ENCODE data around the gene TBC1D4.

The TBC1D4 gene

GRCh38 chr13:75393839-75394520, 88.0 kb downstream of the TBC1D4 start:
- in situ Hi-C loops (cut with MboI; ENCODE audit: low sequenced_read_pairs) = no loop called here

DNA sequence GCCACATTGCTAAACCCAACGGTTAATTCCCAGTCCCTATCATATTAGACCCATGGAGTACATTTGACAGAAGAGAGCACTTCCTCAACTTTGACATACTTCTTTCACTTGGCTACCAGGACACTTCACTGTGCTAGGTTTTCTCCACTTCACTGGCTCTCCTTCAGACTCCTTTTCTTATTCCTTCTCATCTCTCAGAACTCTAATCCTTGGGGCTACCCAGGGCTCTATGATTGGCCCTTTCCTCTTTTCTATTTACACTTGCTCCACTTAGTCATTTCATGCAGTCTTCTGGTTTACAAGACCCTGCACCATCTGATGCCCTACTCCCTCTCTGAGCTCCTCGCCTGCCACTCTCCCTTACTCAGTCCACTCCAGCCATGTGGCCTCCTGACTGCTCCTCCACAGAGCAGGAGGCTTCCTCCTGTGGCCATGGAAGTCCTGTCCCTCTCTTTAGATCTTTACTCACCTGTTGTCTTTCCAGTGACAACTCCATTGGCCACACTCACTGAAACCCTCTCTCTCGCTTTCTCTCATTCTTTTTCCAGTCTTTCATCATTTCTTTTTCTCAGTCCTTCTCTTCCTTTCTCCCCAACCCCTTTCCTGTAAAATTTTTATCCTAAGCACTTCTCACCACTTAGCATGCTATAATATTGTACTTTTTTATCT, 90.4 kb downstream of the TBC1D4 start:
- in situ Hi-C loops (cut with MboI; ENCODE audit: low sequenced_read_pairs) = no loop called here

DNA sequence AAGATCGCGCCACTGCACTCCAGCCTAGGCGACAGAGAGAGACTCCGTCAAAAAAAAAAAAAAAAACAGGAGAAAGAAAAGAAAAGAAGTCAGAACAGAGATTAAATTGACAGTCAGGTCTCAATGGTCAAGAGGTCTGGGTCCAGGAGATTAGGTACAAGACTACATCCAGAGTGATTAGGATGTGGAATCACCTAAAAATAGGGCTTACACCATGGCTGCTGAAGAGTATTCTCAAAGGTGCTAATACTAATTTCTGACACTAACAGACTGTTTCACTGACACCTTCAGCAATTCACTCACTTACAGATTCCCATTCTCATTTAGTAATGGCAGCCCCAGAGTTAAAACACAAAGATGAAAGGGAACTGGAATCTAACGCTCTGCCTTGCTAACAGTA, 91.7 kb downstream of the TBC1D4 start:
- in situ Hi-C loops (cut with MboI; ENCODE audit: low sequenced_read_pairs) = no loop called here

DNA sequence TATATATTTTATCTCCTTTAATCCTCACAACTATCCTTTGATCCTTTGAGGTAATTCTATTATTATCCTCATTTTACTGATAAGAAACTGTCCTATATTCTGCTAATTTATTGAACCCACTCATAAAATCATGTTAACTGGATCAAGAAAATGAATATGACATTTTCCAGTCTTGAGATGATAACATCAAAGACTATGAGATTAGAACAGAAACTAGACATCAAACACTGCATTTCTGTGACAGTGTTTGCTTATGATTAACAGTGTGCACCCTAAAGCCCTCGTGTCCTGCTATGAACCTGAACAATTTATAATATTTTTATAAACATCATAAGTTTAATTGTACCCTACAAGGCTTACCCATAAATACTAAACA, 96.3 kb downstream of the TBC1D4 start:
- in situ Hi-C loops (cut with MboI; ENCODE audit: low sequenced_read_pairs) = no loop called here

DNA sequence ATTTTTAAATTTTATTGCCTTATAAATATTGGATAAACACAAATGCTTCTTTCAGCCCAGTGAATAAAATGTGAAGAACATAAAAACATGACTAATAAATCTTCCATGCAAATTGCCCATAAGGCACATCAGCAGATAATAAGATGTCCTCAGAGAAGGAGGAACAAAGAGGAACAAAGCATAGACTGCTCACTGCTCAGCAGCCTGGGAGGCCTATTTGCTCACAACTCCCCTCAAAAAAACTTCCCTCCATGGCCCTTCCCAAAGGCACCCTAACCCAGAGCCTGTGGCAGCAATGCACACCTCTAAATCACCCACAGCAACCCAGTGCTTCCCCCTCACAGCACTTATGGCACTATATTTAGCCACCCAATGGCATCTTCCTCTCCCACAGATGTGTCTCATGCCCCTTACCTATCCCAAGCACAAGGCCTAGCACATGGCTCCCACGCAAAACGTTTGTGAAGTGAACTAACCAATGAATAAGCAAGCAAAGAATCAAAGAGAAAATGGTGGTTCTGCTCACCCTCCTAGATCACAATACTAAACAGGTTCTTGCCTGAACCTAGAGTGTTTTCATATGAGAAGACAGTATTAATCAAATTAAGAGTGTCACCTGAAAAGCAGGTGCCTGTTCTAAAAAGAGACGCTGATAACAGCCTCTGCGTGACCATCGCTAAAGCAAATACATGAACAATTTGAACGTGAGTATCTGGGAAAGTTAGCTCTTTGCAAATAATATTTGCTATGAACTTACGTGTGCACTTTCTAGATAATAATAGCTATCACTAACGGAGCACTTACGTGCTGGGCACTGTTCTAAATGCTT, 96.9 kb downstream of the TBC1D4 start:
- in situ Hi-C loops (cut with MboI; ENCODE audit: low sequenced_read_pairs) = no loop called here

- in situ Hi-C loops (cut with MboI; ENCODE audit: low sequenced_read_pairs) = no loop called here
Observed at GRCh38 chr13:75383064-75383715, 98.8 kb downstream of the TBC1D4 start.

- in situ Hi-C loops (cut with MboI; ENCODE audit: low sequenced_read_pairs) = no loop called here
Observed at GRCh38 chr13:75378301-75378700, 103.7 kb downstream of the TBC1D4 start.

DNA sequence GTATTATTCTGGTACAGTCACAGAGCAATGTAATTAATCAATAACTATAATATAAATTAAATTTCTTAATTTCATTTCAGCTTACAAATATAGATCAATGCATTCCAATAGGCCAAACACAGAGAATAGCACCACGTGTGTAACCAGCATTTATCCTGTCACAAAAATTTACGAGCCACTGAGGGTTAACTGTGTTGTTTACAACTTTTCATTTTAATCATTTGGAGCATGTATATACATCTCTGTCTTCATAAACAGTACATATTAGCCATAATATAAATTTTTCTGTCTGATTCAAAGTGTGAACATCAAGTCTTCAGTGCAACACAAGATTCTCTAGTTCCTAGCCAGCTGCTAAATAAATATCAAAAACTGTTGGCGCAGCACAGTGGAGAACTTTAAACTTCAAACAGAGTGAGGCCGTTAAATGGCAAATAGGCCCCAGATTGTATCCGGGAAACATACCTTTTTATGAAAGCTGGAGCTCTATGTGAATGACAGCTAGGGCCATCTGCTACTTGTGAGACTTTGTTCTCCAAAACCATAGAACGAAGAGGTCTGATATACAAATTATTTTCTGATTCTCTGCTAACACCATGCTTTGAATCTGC, 105.1 kb downstream of the TBC1D4 start:
- in situ Hi-C loops (cut with MboI; ENCODE audit: low sequenced_read_pairs) = no loop called here

GRCh38 chr13:75375329-75375728, 106.6 kb downstream of the TBC1D4 start:
- in situ Hi-C loops (cut with MboI; ENCODE audit: low sequenced_read_pairs) = no loop called here

- in situ Hi-C loops (cut with MboI; ENCODE audit: low sequenced_read_pairs) = loop anchor here (25.0 kb wide), 1 partner anchor 188 kb away; no protein-coding TSS in a partner anchor
Observed at GRCh38 chr13:75373988-75374387, 108.0 kb downstream of the TBC1D4 start.

GRCh38 chr13:75372923-75373841, 108.8 kb downstream of the TBC1D4 start:
- in situ Hi-C loops (cut with MboI; ENCODE audit: low sequenced_read_pairs) = loop anchor here (25.0 kb wide), 1 partner anchor 189 kb away; no protein-coding TSS in a partner anchor

DNA sequence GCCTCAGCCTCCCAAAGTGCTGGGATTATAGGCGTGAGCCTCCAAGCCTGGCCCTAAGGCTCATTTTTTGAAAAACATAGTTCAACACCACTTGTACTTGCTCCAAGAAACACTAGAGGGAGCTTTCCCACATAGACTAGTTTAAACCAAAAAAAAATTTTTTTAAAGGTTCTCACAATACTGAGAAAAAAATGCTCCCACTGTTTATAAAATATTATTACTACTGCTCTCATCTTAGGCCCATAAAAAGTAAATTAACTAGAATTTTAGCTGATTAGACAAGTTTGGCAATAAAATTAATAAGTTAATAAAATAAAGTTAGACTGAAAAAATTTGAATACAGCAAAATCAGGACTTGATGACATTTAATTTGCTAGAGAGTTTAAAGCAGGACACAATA, 109.5 kb downstream of the TBC1D4 start:
- in situ Hi-C loops (cut with MboI; ENCODE audit: low sequenced_read_pairs) = loop anchor here (25.0 kb wide), 1 partner anchor 190 kb away; no protein-coding TSS in a partner anchor

DNA sequence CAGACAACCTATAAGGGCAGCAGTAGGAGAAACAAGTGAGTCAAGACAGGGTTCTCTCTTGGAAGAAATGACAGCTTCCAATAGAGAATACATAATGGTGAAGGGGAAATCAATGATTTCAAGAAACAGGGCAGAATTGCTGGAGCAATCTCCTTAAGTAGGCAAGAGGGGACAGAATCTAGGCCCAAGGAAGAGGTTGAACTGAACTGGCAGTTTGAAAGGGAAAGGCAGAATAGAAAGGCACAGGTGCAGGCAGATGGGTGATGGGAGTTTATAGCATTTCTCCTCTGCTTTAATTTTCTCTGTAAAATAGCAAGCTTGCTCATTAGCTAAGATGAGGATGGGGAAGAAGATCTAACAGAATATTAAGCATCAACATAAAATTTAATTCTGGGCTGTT, 110.8 kb downstream of the TBC1D4 start:
- in situ Hi-C loops (cut with MboI; ENCODE audit: low sequenced_read_pairs) = loop anchor here (25.0 kb wide), 1 partner anchor 191 kb away; no protein-coding TSS in a partner anchor

GRCh38 chr13:75370774-75371173, 111.2 kb downstream of the TBC1D4 start:
- in situ Hi-C loops (cut with MboI; ENCODE audit: low sequenced_read_pairs) = loop anchor here (25.0 kb wide), 1 partner anchor 192 kb away; no protein-coding TSS in a partner anchor

DNA sequence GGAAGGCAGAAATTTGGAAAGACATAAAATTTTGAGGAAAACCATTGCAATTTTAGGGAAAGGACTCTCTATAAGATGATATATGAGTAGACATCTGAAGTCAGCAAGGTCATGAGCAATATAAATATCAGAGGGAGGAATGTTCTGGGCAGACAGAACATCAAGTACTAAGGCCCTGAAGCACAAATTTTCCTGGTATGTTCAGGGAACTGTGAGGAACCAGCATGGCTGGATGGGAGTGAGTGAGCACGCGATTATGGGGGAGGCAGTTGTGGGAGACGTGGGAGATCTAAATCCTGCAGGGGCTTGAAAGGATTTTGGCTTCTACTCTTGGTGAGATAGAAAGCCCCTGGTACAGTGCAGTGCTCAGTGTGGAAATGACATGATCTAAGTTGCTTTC, 112.0 kb downstream of the TBC1D4 start:
- in situ Hi-C loops (cut with MboI; ENCODE audit: low sequenced_read_pairs) = loop anchor here (25.0 kb wide), 1 partner anchor 192 kb away; no protein-coding TSS in a partner anchor

GRCh38 chr13:75368167-75368566, 113.8 kb downstream of the TBC1D4 start:
- in situ Hi-C loops (cut with MboI; ENCODE audit: low sequenced_read_pairs) = loop anchor here (25.0 kb wide), 1 partner anchor 194 kb away; no protein-coding TSS in a partner anchor

- in situ Hi-C loops (cut with MboI; ENCODE audit: low sequenced_read_pairs) = loop anchor here (25.0 kb wide), 1 partner anchor 196 kb away; no protein-coding TSS in a partner anchor
Observed at GRCh38 chr13:75366380-75367280, 115.3 kb downstream of the TBC1D4 start.

DNA sequence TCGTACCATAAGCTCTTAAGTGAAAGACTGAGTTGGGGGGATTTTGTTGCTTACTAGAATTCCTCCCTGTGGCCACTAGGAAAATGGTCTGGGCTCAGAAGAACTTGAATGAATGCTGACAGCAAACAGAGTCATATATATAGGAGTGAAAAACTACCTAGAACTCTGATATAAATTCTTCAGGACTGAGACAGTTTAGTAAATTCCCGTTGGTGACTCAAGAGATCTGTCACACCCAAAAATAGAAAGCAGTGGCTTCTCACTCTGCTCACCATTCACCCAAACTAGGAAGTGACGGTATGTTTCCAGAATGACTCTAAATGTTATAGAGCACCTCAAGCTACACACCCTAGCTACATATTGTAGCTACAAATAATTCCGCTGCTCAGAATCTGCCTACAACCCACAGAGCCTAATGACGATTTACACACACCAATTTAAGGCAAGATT, 116.2 kb downstream of the TBC1D4 start:
- in situ Hi-C loops (cut with MboI; ENCODE audit: low sequenced_read_pairs) = loop anchor here (25.0 kb wide), 1 partner anchor 197 kb away; no protein-coding TSS in a partner anchor
